HEK293 (cell line): ENCODE measurements around the gene RSPH10B.
"Not testable (repeated sequence)": the region's sequence is repeated elsewhere in the genome, so short reads cannot be mapped to it uniquely, and the experiment has no call there.

Source experiments
- ZEB2 ChIP-seq: fragments of 450-650 bp; formaldehyde crosslinking; IDR thresholded peaks from 2 replicates; pipeline ENCODE4 v1.5.1; 2016; ENCODE audit warnings: missing biosample characterization, missing genetic modification characterization
- ZNF529 ChIP-seq: fragments of 450-650 bp; formaldehyde crosslinking; IDR thresholded peaks from 2 replicates; pipeline ENCODE4 v1.5.1; 2017; ENCODE audit warnings: missing genetic modification characterization, missing biosample characterization; ENCODE audit not compliant: insufficient replicate concordance
- TF ChIP-seq, protein P1 (sequence below): fragments of 450-650 bp; formaldehyde crosslinking; IDR thresholded peaks from 2 replicates; pipeline ENCODE4 v1.5.1; 2016; ENCODE audit warnings: missing biosample characterization, missing genetic modification characterization
- TF ChIP-seq, protein P2 (sequence below): fragments of 450-650 bp; formaldehyde crosslinking; IDR thresholded peaks from 2 replicates; pipeline ENCODE4 v1.5.1; 2016; ENCODE audit warnings: missing biosample characterization, missing genetic modification characterization

DNA sequence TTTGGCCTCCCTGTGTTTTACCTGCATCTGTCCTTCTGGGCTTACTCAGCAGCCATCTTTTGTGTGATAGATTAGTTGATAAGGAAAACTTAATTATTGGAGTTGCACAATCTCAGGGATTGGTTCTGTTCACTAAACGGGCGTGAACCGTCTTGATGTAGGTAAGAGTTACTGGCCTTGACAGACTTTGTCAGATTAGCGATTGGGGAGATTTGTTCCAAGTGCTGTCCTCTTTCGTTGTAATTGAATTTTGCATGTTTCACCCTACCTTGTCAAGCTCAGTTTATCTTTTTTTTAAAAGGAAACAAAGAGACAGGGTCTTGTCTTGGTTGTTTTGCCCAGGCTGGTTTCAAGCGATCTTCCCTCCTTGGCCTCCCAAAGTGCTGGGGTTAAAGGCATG is 67.5 kb downstream of the RSPH10B start:
- TF ChIP-seq, protein P1, sequence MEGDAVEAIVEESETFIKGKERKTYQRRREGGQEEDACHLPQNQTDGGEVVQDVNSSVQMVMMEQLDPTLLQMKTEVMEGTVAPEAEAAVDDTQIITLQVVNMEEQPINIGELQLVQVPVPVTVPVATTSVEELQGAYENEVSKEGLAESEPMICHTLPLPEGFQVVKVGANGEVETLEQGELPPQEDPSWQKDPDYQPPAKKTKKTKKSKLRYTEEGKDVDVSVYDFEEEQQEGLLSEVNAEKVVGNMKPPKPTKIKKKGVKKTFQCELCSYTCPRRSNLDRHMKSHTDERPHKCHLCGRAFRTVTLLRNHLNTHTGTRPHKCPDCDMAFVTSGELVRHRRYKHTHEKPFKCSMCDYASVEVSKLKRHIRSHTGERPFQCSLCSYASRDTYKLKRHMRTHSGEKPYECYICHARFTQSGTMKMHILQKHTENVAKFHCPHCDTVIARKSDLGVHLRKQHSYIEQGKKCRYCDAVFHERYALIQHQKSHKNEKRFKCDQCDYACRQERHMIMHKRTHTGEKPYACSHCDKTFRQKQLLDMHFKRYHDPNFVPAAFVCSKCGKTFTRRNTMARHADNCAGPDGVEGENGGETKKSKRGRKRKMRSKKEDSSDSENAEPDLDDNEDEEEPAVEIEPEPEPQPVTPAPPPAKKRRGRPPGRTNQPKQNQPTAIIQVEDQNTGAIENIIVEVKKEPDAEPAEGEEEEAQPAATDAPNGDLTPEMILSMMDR (tag by site-specific recombination): not testable (repeated sequence)
- TF ChIP-seq, protein P2, sequence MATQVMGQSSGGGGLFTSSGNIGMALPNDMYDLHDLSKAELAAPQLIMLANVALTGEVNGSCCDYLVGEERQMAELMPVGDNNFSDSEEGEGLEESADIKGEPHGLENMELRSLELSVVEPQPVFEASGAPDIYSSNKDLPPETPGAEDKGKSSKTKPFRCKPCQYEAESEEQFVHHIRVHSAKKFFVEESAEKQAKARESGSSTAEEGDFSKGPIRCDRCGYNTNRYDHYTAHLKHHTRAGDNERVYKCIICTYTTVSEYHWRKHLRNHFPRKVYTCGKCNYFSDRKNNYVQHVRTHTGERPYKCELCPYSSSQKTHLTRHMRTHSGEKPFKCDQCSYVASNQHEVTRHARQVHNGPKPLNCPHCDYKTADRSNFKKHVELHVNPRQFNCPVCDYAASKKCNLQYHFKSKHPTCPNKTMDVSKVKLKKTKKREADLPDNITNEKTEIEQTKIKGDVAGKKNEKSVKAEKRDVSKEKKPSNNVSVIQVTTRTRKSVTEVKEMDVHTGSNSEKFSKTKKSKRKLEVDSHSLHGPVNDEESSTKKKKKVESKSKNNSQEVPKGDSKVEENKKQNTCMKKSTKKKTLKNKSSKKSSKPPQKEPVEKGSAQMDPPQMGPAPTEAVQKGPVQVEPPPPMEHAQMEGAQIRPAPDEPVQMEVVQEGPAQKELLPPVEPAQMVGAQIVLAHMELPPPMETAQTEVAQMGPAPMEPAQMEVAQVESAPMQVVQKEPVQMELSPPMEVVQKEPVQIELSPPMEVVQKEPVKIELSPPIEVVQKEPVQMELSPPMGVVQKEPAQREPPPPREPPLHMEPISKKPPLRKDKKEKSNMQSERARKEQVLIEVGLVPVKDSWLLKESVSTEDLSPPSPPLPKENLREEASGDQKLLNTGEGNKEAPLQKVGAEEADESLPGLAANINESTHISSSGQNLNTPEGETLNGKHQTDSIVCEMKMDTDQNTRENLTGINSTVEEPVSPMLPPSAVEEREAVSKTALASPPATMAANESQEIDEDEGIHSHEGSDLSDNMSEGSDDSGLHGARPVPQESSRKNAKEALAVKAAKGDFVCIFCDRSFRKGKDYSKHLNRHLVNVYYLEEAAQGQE (tag by site-specific recombination): not testable (repeated sequence)
- not testable (repeated sequence) for TF ChIP-seq ZEB2, ZNF529 (tag by site-specific recombination)
